ENCODE results near the gene CETN3.

The CETN3 gene

GRCh38 chr5:90424245-90424644 is 14.7 kb upstream of the CETN3 start:
- no peak for TF ChIP-seq CTCF (IDR thresholded peaks at IDR 0.05; ENCODE audit: low read depth, low read length, missing control alignments)
- in situ Hi-C loops (cut with HindIII; ENCODE audit: low sequenced_read_pairs) = no loop called here

GRCh38 chr5:90421136-90421535 is 11.6 kb upstream of the CETN3 start:
- peak; percentile 15 for TF ChIP-seq CTCF (IDR thresholded peaks at IDR 0.05; ENCODE audit: low read depth, low read length, missing control alignments)
- DNase-seq (ENCODE audit: low read depth) = no peak
- H3K4me3 ChIP-seq (ENCODE audit: low read depth, low read length) = no peak overlapping the region
- in situ Hi-C loops (cut with HindIII; ENCODE audit: low sequenced_read_pairs) = no loop called here

More at GRCh38 chr5:90424245-90424644, 14.7 kb upstream of the CETN3 start:
- no peak overlapping the region for H3K4me3 ChIP-seq (ENCODE audit: low read depth, low read length)
- DNase-seq (ENCODE audit: low read depth) = no peak

- DNase-seq (ENCODE audit: low read depth) = no peak
- in situ Hi-C loops (cut with HindIII; ENCODE audit: low sequenced_read_pairs) = no loop called here
- TF ChIP-seq CTCF (IDR thresholded peaks at IDR 0.05; ENCODE audit: low read depth, low read length, missing control alignments) = no peak
- H3K4me3 ChIP-seq (ENCODE audit: low read depth, low read length) = no peak overlapping the region
Observed at GRCh38 chr5:90418214-90418613, 8.7 kb upstream of the CETN3 start.

GRCh38 chr5:90410178-90410762 is 714 bp upstream of the CETN3 start:
- in situ Hi-C loops (cut with HindIII; ENCODE audit: low sequenced_read_pairs) = no loop called here
- TF ChIP-seq CTCF (IDR thresholded peaks at IDR 0.05; ENCODE audit: low read depth, low read length, missing control alignments) = no peak
- peak overlapping the region; percentile 87 for H3K4me3 ChIP-seq (ENCODE audit: low read depth, low read length)
- no peak for DNase-seq (ENCODE audit: low read depth)

- in situ Hi-C loops (cut with HindIII; ENCODE audit: low sequenced_read_pairs) = no loop called here
- DNase-seq (ENCODE audit: low read depth) = no peak
- H3K4me3 ChIP-seq (ENCODE audit: low read depth, low read length) = peak overlapping the region; percentile 87
- no peak for TF ChIP-seq CTCF (IDR thresholded peaks at IDR 0.05; ENCODE audit: low read depth, low read length, missing control alignments)
Observed at GRCh38 chr5:90408571-90409317, 812 bp downstream of the CETN3 start.

- no peak overlapping the region for H3K4me3 ChIP-seq (ENCODE audit: low read depth, low read length)
- no peak for TF ChIP-seq CTCF (IDR thresholded peaks at IDR 0.05; ENCODE audit: low read depth, low read length, missing control alignments)
- in situ Hi-C loops (cut with HindIII; ENCODE audit: low sequenced_read_pairs) = no loop called here
- no peak for DNase-seq (ENCODE audit: low read depth)
Observed at GRCh38 chr5:90406466-90406865, 3.1 kb downstream of the CETN3 start.
